GM12878 (cell line): ENCODE results near the gene PKP2. TPM values are rescaled to one million over a fixed set of nuclear protein-coding genes. Genes with fewer than 3 reads are reported as not detected.
A peak's percentile ranks its signal among the peaks of the same experiment; 100 is the strongest.

Experiments
- BACH1 ChIP-seq: fragments of 450-650 bp; IDR thresholded peaks from 2 replicates; pipeline ENCODE4 v1.6.1; 2017; ENCODE audit warnings: mild to moderate bottlenecking, borderline replicate concordance
- BRCA1 ChIP-seq: IDR thresholded peaks from 2 replicates; pipeline ENCODE4 v1.6.1; 2011; ENCODE audit warnings: low read depth, low read length, improper control_type of control experiment
- CHD4 ChIP-seq: fragments of 200-600 bp; sonication (generic); IDR thresholded peaks from 2 replicates; pipeline ENCODE4 v1.6.1; 2016; ENCODE audit warnings: mild to moderate bottlenecking
- IRF4 ChIP-seq: IDR thresholded peaks from 2 replicates; pipeline ENCODE4 v1.6.1; 2011; ENCODE audit warnings: low read depth, low read length
- MEF2B ChIP-seq: fragments of 450-650 bp; IDR thresholded peaks from 2 replicates; pipeline ENCODE4 v1.6.1; 2018; ENCODE audit warnings: mild to moderate bottlenecking, moderate library complexity; ENCODE audit not compliant: partially characterized antibody, poor library complexity, severe bottlenecking
- NR2C2 ChIP-seq: IDR thresholded peaks from 2 replicates; pipeline ENCODE4 v1.6.1; 2011; ENCODE audit warnings: borderline replicate concordance, low read depth; ENCODE audit not compliant: control insufficient read depth, insufficient read length
- POLR2AphosphoS5 ChIP-seq: IDR thresholded peaks from 2 replicates; pipeline ENCODE4 v1.6.1; 2011; ENCODE audit warnings: mild to moderate bottlenecking, low read length, inconsistent platforms
- SP1 ChIP-seq: IDR thresholded peaks from one replicate; pipeline ENCODE4 v1.6.1; 2011; ENCODE audit warnings: low read depth, low read length
- SUZ12 ChIP-seq: fragments of 200-600 bp; sonication (generic); IDR thresholded peaks from one replicate; pipeline ENCODE4 v1.6.1; 2018; ENCODE audit warnings: antibody characterized with exemption, mild to moderate bottlenecking; ENCODE audit not compliant: unreplicated experiment
- ZNF217 ChIP-seq: fragments of 450-650 bp; IDR thresholded peaks from 2 replicates; pipeline ENCODE4 v1.6.1; 2017; ENCODE audit warnings: antibody characterized with exemption, mild to moderate bottlenecking
- ZNF274 ChIP-seq: IDR thresholded peaks from one replicate; pipeline ENCODE4 v1.8.0; 2011; ENCODE audit not compliant: insufficient read length, insufficient read depth
- polyA plus RNA-seq, 11 experiments: library from polyadenylated mRNA; depleted of rRNA in 4 of 11; unstranded in 6 of 11; stranded (reverse) in 5 of 11; fragments of >200 nt; fragmentation: Nextera tagmentation in 4 of 11; fragmentation: Illumina TruSeq in 1 of 11; extraction: Ambion mirVana in 4 of 11; extraction: Trizol in 1 of 11; gene quantifications; 1 replicate in 1 of 11; 2 replicates in 10 of 11; pipeline versions ENCODE4 v1.2.1 to v1.2.3, GENCODE V29; 2011 to 2016; ENCODE audit warnings: inconsistent platforms in 2 of 11, missing spikeins in 2 of 11, low read depth in 1 of 11
- total RNA-seq, 4 experiments: library from RNA; depleted of rRNA in 3 of 4; stranded (reverse); fragments of >200 nt in 3 of 4; fragmentation: Illumina TruSeq in 1 of 4; extraction: Trizol in 1 of 4; gene quantifications; 2 replicates each; pipeline versions ENCODE4 v1.2.1 to v1.2.3, GENCODE V29; 2013 to 2021
- TF ChIP-seq, protein P1 (sequence below): fragments of 450-650 bp; IDR thresholded peaks from 2 replicates; pipeline ENCODE4 v1.6.1; 2018; ENCODE audit warnings: borderline replicate concordance, mild to moderate bottlenecking; ENCODE audit not compliant: partially characterized antibody
- TF ChIP-seq, protein P2 (sequence below): IDR thresholded peaks from 2 replicates; pipeline ENCODE4 v1.6.1; 2011; ENCODE audit warnings: mild to moderate bottlenecking, low read depth, low read length, moderate library complexity; ENCODE audit not compliant: insufficient replicate concordance
- TF ChIP-seq, protein P3 (sequence below): fragments of 150-350 bp; IDR thresholded peaks from 2 replicates; pipeline ENCODE4 v1.6.1; 2014; ENCODE audit warnings: mild to moderate bottlenecking, low read depth, low read length
- TF ChIP-seq, protein P4 (sequence below): fragments of 450-650 bp; IDR thresholded peaks from 2 replicates; pipeline ENCODE4 v1.6.1; 2016; ENCODE audit warnings: mild to moderate bottlenecking
- TF ChIP-seq, protein P5 (sequence below): fragments of 450-650 bp; IDR thresholded peaks from 2 replicates; pipeline ENCODE4 v1.6.1; 2017; ENCODE audit warnings: antibody characterized with exemption, mild to moderate bottlenecking, moderate library complexity
- TF ChIP-seq, protein P6 (sequence below): fragments of 450-650 bp; formaldehyde crosslinking; IDR thresholded peaks from 2 replicates; pipeline ENCODE4 v1.4.0; 2022; ENCODE audit warnings: mild to moderate bottlenecking, moderate library complexity

Gene PKP2
- total and polyA plus RNA-seq, 10 of the 15 experiments (the other 5 are each of a cell fraction or from before 2014, with no cell fraction given), result 0.02 to 4.1 (median 0.07) TPM; not detected in 4

DNA sequence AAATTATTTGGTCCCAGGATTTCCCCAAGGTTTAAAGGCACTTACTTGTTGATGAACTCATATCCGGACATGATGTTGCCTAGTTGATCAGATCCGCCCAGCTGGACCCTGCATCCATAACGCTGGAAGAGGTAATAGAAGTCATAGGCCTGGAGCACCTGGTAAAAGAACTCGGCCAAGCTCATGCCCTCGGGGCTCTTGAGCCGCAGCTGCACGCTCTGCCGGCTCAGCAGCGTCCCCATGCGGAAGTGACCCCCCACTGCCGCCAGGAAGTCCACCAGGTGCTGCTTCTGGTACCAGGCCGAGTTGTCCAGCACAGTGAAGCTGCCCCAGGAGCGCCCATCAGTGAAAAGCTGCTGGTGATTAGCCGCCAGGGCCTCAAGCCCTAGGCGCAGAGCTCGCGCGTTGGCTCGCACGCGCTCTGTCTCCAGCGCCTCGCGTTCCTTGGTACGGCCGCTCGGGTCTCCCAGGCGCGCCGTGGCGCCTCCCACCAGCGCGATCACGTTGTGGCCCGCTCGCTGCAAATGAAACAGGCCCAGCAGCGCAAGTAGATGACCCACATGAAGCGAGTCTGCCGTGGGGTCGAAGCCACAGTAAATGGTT lies 141.4 kb downstream of the PKP2 start (continued):
- TF ChIP-seq, protein P1, sequence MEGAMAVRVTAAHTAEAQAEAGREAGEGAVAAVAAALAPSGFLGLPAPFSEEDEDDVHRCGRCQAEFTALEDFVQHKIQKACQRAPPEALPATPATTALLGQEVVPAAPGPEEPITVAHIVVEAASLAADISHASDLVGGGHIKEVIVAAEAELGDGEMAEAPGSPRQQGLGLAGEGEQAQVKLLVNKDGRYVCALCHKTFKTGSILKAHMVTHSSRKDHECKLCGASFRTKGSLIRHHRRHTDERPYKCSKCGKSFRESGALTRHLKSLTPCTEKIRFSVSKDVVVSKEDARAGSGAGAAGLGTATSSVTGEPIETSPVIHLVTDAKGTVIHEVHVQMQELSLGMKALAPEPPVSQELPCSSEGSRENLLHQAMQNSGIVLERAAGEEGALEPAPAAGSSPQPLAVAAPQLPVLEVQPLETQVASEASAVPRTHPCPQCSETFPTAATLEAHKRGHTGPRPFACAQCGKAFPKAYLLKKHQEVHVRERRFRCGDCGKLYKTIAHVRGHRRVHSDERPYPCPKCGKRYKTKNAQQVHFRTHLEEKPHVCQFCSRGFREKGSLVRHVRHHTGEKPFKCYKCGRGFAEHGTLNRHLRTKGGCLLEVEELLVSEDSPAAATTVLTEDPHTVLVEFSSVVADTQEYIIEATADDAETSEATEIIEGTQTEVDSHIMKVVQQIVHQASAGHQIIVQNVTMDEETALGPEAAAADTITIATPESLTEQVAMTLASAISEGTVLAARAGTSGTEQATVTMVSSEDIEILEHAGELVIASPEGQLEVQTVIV, result peak; percentile 47
- TF ChIP-seq MEF2B (no peak), IRF4 (no peak), CHD4 (no peak), SP1 (no peak), NR2C2 (no peak), ZNF217 (no peak), POLR2AphosphoS5 (no peak; the same call in 1 of the 2 replicates), SUZ12 (no peak), BACH1 (no peak), ZNF274 (no peak), BRCA1 (no peak)
- TF ChIP-seq, protein P2, sequence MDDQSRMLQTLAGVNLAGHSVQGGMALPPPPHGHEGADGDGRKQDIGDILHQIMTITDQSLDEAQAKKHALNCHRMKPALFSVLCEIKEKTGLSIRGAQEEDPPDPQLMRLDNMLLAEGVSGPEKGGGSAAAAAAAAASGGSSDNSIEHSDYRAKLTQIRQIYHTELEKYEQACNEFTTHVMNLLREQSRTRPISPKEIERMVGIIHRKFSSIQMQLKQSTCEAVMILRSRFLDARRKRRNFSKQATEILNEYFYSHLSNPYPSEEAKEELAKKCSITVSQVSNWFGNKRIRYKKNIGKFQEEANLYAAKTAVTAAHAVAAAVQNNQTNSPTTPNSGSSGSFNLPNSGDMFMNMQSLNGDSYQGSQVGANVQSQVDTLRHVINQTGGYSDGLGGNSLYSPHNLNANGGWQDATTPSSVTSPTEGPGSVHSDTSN, result no peak
- TF ChIP-seq, protein P3, sequence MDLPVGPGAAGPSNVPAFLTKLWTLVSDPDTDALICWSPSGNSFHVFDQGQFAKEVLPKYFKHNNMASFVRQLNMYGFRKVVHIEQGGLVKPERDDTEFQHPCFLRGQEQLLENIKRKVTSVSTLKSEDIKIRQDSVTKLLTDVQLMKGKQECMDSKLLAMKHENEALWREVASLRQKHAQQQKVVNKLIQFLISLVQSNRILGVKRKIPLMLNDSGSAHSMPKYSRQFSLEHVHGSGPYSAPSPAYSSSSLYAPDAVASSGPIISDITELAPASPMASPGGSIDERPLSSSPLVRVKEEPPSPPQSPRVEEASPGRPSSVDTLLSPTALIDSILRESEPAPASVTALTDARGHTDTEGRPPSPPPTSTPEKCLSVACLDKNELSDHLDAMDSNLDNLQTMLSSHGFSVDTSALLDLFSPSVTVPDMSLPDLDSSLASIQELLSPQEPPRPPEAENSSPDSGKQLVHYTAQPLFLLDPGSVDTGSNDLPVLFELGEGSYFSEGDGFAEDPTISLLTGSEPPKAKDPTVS, result no peak
- TF ChIP-seq, protein P4, sequence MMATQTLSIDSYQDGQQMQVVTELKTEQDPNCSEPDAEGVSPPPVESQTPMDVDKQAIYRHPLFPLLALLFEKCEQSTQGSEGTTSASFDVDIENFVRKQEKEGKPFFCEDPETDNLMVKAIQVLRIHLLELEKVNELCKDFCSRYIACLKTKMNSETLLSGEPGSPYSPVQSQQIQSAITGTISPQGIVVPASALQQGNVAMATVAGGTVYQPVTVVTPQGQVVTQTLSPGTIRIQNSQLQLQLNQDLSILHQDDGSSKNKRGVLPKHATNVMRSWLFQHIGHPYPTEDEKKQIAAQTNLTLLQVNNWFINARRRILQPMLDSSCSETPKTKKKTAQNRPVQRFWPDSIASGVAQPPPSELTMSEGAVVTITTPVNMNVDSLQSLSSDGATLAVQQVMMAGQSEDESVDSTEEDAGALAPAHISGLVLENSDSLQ, result no peak
- TF ChIP-seq, protein P5, sequence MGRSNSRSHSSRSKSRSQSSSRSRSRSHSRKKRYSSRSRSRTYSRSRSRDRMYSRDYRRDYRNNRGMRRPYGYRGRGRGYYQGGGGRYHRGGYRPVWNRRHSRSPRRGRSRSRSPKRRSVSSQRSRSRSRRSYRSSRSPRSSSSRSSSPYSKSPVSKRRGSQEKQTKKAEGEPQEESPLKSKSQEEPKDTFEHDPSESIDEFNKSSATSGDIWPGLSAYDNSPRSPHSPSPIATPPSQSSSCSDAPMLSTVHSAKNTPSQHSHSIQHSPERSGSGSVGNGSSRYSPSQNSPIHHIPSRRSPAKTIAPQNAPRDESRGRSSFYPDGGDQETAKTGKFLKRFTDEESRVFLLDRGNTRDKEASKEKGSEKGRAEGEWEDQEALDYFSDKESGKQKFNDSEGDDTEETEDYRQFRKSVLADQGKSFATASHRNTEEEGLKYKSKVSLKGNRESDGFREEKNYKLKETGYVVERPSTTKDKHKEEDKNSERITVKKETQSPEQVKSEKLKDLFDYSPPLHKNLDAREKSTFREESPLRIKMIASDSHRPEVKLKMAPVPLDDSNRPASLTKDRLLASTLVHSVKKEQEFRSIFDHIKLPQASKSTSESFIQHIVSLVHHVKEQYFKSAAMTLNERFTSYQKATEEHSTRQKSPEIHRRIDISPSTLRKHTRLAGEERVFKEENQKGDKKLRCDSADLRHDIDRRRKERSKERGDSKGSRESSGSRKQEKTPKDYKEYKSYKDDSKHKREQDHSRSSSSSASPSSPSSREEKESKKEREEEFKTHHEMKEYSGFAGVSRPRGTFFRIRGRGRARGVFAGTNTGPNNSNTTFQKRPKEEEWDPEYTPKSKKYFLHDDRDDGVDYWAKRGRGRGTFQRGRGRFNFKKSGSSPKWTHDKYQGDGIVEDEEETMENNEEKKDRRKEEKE, result no peak
- TF ChIP-seq, protein P6, sequence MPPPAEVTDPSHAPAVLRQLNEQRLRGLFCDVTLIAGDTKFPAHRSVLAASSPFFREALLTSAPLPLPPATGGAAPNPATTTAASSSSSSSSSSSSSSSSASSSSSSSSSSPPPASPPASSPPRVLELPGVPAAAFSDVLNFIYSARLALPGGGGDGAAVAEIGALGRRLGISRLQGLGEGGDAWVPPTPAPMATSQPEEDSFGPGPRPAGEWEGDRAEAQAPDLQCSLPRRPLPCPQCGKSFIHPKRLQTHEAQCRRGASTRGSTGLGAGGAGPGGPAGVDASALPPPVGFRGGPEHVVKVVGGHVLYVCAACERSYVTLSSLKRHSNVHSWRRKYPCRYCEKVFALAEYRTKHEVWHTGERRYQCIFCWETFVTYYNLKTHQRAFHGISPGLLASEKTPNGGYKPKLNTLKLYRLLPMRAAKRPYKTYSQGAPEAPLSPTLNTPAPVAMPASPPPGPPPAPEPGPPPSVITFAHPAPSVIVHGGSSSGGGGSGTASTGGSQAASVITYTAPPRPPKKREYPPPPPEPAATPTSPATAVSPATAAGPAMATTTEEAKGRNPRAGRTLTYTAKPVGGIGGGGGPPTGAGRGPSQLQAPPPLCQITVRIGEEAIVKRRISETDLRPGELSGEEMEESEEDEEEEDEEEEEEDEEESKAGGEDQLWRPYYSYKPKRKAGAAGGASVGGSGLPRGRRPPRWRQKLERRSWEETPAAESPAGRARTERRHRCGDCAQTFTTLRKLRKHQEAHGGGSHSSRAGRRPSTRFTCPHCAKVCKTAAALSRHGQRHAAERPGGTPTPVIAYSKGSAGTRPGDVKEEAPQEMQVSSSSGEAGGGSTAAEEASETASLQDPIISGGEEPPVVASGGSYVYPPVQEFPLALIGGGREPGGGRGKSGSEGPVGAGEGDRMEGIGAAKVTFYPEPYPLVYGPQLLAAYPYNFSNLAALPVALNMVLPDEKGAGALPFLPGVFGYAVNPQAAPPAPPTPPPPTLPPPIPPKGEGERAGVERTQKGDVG, result no peak
